IMR-90 (cell line): ENCODE measurements around the gene MAP2. TPM values are rescaled to one million over a fixed set of nuclear protein-coding genes. Genes with fewer than 3 reads are reported as not detected.

Source experiments
- ATAC-seq: fragments of 200-7000 bp; cut with Tn5 transposase; 2 replicates; pipeline ENCODE4 v1.9.1; 2020; ENCODE audit warnings: low read depth, mild to moderate bottlenecking, moderate library complexity
- BruUV-seq: library from RNA; stranded (reverse); fragments of 400-500 nt; replicated peaks from 2 replicates; lab custom pipeline; 2021; lab: Mats Ljungman, UMichigan
- CTCF ChIA-PET: fragments of 300-600 bp; formaldehyde crosslinking; extraction: SDS; loops from one replicate; lab custom pipeline; 2021; ENCODE audit warnings: antibody characterized with exemption; lab: Yijun Ruan, JAX
- POLR2A ChIA-PET: fragments of 300-600 bp; sonication (Branson Sonifier 250); formaldehyde crosslinking; loops from one replicate; lab custom pipeline; 2022; ENCODE audit warnings: antibody characterized with exemption; ENCODE audit not compliant: unreplicated experiment; lab: Charles Lee
- DNase-seq: peaks from one replicate; pipeline ENCODE4 v3.0.0; 2013
- H2AFZ ChIP-seq: replicated peaks from 2 replicates; pipeline ENCODE3; 2013; ENCODE audit warnings: low read length, mild to moderate bottlenecking; ENCODE audit not compliant: poor library complexity
- H2AK5ac ChIP-seq: 2 replicates; pipeline ENCODE4 v1.6.1; 2013; ENCODE audit warnings: low read depth, low read length, inconsistent platforms
- H2AK9ac ChIP-seq: replicated peaks from 2 replicates; pipeline ENCODE3; 2013; ENCODE audit warnings: mild to moderate bottlenecking, low read depth, low read length, moderate library complexity; ENCODE audit not compliant: poor library complexity
- H2BK120ac ChIP-seq: 2 replicates; pipeline ENCODE4 v1.6.1; 2013; ENCODE audit warnings: low read depth, low read length, inconsistent platforms
- H2BK15ac ChIP-seq: 3 replicates; pipeline ENCODE4 v1.6.1; 2013; ENCODE audit warnings: low read depth, low read length, inconsistent platforms
- H2BK20ac ChIP-seq: 2 replicates; pipeline ENCODE4 v1.6.1; 2013; ENCODE audit warnings: low read depth, mild to moderate bottlenecking, inconsistent platforms, low read length, moderate library complexity
- H2BK5ac ChIP-seq: 2 replicates; pipeline ENCODE4 v1.6.1; 2013; ENCODE audit warnings: mild to moderate bottlenecking, low read depth, low read length, inconsistent platforms; ENCODE audit not compliant: poor library complexity, severe bottlenecking
- H3K14ac ChIP-seq: replicated peaks from 2 replicates; pipeline ENCODE4 v1.6.1; 2013; ENCODE audit warnings: low read depth, low read length, inconsistent platforms
- H3K18ac ChIP-seq: 2 replicates; pipeline ENCODE4 v1.6.1; 2013; ENCODE audit warnings: low read depth, low read length, control low read depth
- H3K23ac ChIP-seq: 2 replicates; pipeline ENCODE4 v1.6.1; 2013; ENCODE audit warnings: low read depth, low read length, inconsistent platforms
- H3K27ac ChIP-seq: 2 replicates; pipeline ENCODE4 v1.5.1; 2013; ENCODE audit warnings: mild to moderate bottlenecking, control low read depth, low read length; ENCODE audit not compliant: insufficient read depth
- H3K27me3 ChIP-seq: 2 replicates; pipeline ENCODE4 v1.6.1; 2013; ENCODE audit warnings: low read length; ENCODE audit not compliant: control insufficient read depth, insufficient read depth
- H3K36me3 ChIP-seq: 2 replicates; pipeline ENCODE4 v1.6.1; 2013; ENCODE audit warnings: low read length, mixed read lengths; ENCODE audit not compliant: control insufficient read depth, insufficient read depth
- H3K4ac ChIP-seq: 2 replicates; pipeline ENCODE4 v1.6.1; 2013; ENCODE audit warnings: low read depth, low read length, inconsistent platforms
- H3K4me1 ChIP-seq: 2 replicates; pipeline ENCODE4 v1.6.1; 2013; ENCODE audit warnings: low read length, mixed read lengths; ENCODE audit not compliant: control insufficient read depth, insufficient read depth
- H3K4me2 ChIP-seq: 2 replicates; pipeline ENCODE4 v1.6.1; 2013; ENCODE audit warnings: low read depth, mild to moderate bottlenecking, control low read depth, low read length, moderate library complexity
- H3K4me3 ChIP-seq: 2 replicates; pipeline ENCODE4 v1.5.1; 2013; ENCODE audit warnings: low read depth, mild to moderate bottlenecking, control low read depth, low read length, moderate library complexity; ENCODE audit not compliant: insufficient read depth
- H3K56ac ChIP-seq: 2 replicates; pipeline ENCODE4 v1.6.1; 2013; ENCODE audit warnings: low read length, inconsistent platforms; ENCODE audit not compliant: insufficient read depth; ENCODE audit errors: extremely low read depth
- H3K79me1 ChIP-seq, 2 experiments: 2 replicates each; pipeline ENCODE4 v1.6.1; 2013; ENCODE audit warnings: low read length in 2 of 2, inconsistent platforms in 1 of 2, low read depth in 1 of 2
- H3K9ac ChIP-seq: 2 replicates; pipeline ENCODE4 v1.6.1; 2013; ENCODE audit warnings: low read depth, low read length, control low read depth
- H3K9me1 ChIP-seq: 2 replicates; pipeline ENCODE4 v1.6.1; 2013; ENCODE audit warnings: low read length, inconsistent platforms; ENCODE audit not compliant: insufficient read depth
- H3K9me3 ChIP-seq: 2 replicates; pipeline ENCODE4 v1.6.1; 2013; ENCODE audit warnings: low read length; ENCODE audit not compliant: control insufficient read depth, insufficient read depth
- H4K20me1 ChIP-seq: 2 replicates; pipeline ENCODE4 v1.6.1; 2013; ENCODE audit warnings: low read length, inconsistent platforms; ENCODE audit not compliant: insufficient read depth
- H4K5ac ChIP-seq: 2 replicates; pipeline ENCODE4 v1.6.1; 2013; ENCODE audit warnings: mild to moderate bottlenecking, low read depth, low read length, control low read depth
- H4K8ac ChIP-seq, 2 experiments: 2 replicates each; pipeline ENCODE4 v1.6.1; 2013; ENCODE audit warnings: low read depth in 2 of 2, low read length in 2 of 2, control low read depth in 1 of 2, inconsistent platforms in 1 of 2
- H4K91ac ChIP-seq: 2 replicates; pipeline ENCODE4 v1.6.1; 2013; ENCODE audit warnings: low read depth, low read length, inconsistent platforms; ENCODE audit not compliant: insufficient read depth
- FOS ChIP-seq: fragments of 150-350 bp; IDR thresholded peaks from 2 replicates; pipeline ENCODE4 v1.6.1; 2016; ENCODE audit warnings: low read depth, low read length
- MAFK ChIP-seq: IDR thresholded peaks from 2 replicates; pipeline ENCODE4 v1.6.1; 2012; ENCODE audit warnings: low read depth, low read length, improper control_type of control experiment
- MXI1 ChIP-seq: IDR thresholded peaks from 2 replicates; pipeline ENCODE4 v1.6.1; 2012; ENCODE audit warnings: low read depth, mild to moderate bottlenecking, low read length, moderate library complexity, borderline replicate concordance
- NFE2L2 ChIP-seq: fragments of 150-350 bp; IDR thresholded peaks from 2 replicates; pipeline ENCODE4 v1.6.1; 2016; ENCODE audit warnings: low read depth, mild to moderate bottlenecking, low read length
- POLR2A ChIP-seq: IDR thresholded peaks from 2 replicates; pipeline ENCODE4 v1.6.1; 2012; ENCODE audit warnings: mild to moderate bottlenecking, low read depth, low read length
- RCOR1 ChIP-seq: IDR thresholded peaks from 2 replicates; pipeline ENCODE4 v1.6.1; 2012; ENCODE audit warnings: mild to moderate bottlenecking, low read length, improper control_type of control experiment; ENCODE audit not compliant: insufficient replicate concordance
- RFX5 ChIP-seq: IDR thresholded peaks from 2 replicates; pipeline ENCODE4 v1.8.0; 2012; ENCODE audit warnings: low read depth, mild to moderate bottlenecking, low read length, moderate library complexity
- SMC3 ChIP-seq: fragments of 150-350 bp; IDR thresholded peaks from 2 replicates; pipeline ENCODE4 v1.6.1; 2016; ENCODE audit warnings: low read depth, mild to moderate bottlenecking, antibody characterized with exemption, low read length, moderate library complexity
- WGBS, 2 experiments: methylation state at CpG; one replicate each; pipeline versions ENCODE4 v1.1.5 to v1.1.7; 2013; ENCODE audit warnings: missing lambda C conversion rate in 2 of 2; ENCODE audit not compliant: insufficient read length in 1 of 2; ENCODE audit errors: extremely low coverage in 2 of 2; 5-methylcytosine and 5-hydroxymethylcytosine counted together
- dilution Hi-C: fragments of 300-500 bp; cut with HindIII; formaldehyde crosslinking; loops from one replicate; pipeline ENCODE4 v1.14.3; 2018; ENCODE audit warnings: low sequenced_read_pairs; ENCODE audit not compliant: unreplicated experiment
- in situ Hi-C: fragments of 300-500 bp; cut with MboI; formaldehyde crosslinking; loops from 3 replicates; pipeline ENCODE4 v1.14.3; 2019; ENCODE audit warnings: low sequenced_read_pairs, inconsistent platforms, mixed read lengths
- intact Hi-C: fragments of 100-400 bp; cut with micrococcal nuclease; formaldehyde crosslinking; loops from 2 replicates; pipeline ENCODE4 v1.10.0; 2022
- polyA plus RNA-seq, 3 experiments: library from polyadenylated mRNA; depleted of rRNA; stranded (reverse); fragments of >200 nt; gene quantifications; 2 replicates each; pipeline ENCODE4 v1.2.3, GENCODE V29; 2012; ENCODE audit warnings: low replicate concordance in 1 of 3
- total RNA-seq: library from RNA; depleted of rRNA; stranded (reverse); fragments of >200 nt; gene quantifications from 2 replicates; pipeline ENCODE4 v1.2.3, GENCODE V29; 2012
- TF ChIP-seq, protein P1 (sequence below): conservative IDR thresholded peaks from 2 replicates; pipeline ENCODE4 v1.5.1; 2012; ENCODE audit warnings: mild to moderate bottlenecking, low read depth, low read length, improper control_type of control experiment

MAP2 gene
- total and polyA plus RNA-seq, 2 of the 4 experiments (the other 2 are of a cell fraction) = 0.29 to 0.36 TPM

DNA sequence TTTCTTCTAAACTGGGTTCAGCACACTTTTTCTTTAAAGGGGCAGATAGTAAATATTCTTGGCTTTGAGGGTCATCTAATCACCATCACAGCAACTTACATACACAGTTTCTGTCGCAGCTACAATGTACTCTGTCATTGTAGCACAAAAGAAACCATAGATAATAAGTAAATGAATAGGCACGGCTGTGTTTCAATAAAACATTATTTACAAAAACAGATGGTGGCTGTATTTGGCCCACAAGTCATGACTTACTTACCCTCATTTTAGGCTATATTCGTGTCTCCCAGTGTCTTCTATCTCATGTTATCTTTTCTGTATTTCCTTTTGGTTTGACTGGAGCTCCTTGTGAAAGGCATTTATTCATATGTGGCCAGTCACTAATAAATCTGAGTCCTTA is 168.3 kb downstream of the MAP2 start:
- Histone ChIP-seq H3K9ac (no peak overlapping the region), H4K91ac (no peak overlapping the region), H3K18ac (no peak overlapping the region), H2BK5ac (no peak overlapping the region), H3K9me3 (no peaks in the 10 kb centered on the region), H2BK20ac (no peak overlapping the region), H4K8ac (no peak overlapping the region), H2AK9ac (no peak overlapping the region), H2BK15ac (no peak overlapping the region), H3K4me3 (no peak overlapping the region), H3K4me2 (no peak overlapping the region), H3K36me3 (no peaks in the 10 kb centered on the region), H3K27me3 (no peaks in the 10 kb centered on the region), H3K56ac (no peak overlapping the region), H3K79me1 (no peaks in the 10 kb centered on the region), H3K9me1 (no peaks in the 10 kb centered on the region), H2BK120ac (no peak overlapping the region), H3K23ac (no peak overlapping the region), H2AFZ (no peak overlapping the region), H4K5ac (no peak overlapping the region), H2AK5ac (no peak overlapping the region), H3K27ac (no peak overlapping the region), H3K4ac (no peak overlapping the region), H3K14ac (no peak overlapping the region), H3K4me1 (no peaks in the 10 kb centered on the region), H4K20me1 (no peaks in the 10 kb centered on the region)
- dilution Hi-C loops = no loop called here
- TF ChIP-seq RFX5 (no peak), POLR2A (no peak), FOS (no peak), NFE2L2 (no peak), MXI1 (no peak), MAFK (no peak), SMC3 (no peak), RCOR1 (no peak)
- TF ChIP-seq, protein P1, sequence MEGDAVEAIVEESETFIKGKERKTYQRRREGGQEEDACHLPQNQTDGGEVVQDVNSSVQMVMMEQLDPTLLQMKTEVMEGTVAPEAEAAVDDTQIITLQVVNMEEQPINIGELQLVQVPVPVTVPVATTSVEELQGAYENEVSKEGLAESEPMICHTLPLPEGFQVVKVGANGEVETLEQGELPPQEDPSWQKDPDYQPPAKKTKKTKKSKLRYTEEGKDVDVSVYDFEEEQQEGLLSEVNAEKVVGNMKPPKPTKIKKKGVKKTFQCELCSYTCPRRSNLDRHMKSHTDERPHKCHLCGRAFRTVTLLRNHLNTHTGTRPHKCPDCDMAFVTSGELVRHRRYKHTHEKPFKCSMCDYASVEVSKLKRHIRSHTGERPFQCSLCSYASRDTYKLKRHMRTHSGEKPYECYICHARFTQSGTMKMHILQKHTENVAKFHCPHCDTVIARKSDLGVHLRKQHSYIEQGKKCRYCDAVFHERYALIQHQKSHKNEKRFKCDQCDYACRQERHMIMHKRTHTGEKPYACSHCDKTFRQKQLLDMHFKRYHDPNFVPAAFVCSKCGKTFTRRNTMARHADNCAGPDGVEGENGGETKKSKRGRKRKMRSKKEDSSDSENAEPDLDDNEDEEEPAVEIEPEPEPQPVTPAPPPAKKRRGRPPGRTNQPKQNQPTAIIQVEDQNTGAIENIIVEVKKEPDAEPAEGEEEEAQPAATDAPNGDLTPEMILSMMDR = no peak
- ChIA-PET POLR2A (no interaction called here), CTCF (no interaction called here)
- BruUV-seq = no TSS peak
- ATAC-seq (no peak), DNase-seq (no peak)
- in situ Hi-C loops = no loop called here
- WGBS, 2 experiments = no CpG with 5 or more reads among the region's 3 CpGs
- intact Hi-C loops = no loop called here
